Muscle of arm (tissue), 12 donors: ENCODE data around the gene BPIFB4. TPM values are rescaled to one million over a fixed set of nuclear protein-coding genes. Genes with fewer than 3 reads are reported as not detected.
"Not testable (repeated sequence)": the region's sequence is repeated elsewhere in the genome, so short reads cannot be mapped to it uniquely, and the experiment has no call there.

ENCODE experiments used
- DNase-seq: peaks from one replicate; pipeline ENCODE4 v3.0.0-alpha.2; 2013
- polyA plus RNA-seq, 12 donors: library from polyadenylated mRNA; unstranded; fragments of 120-200 nt; gene quantifications; one replicate each; pipeline ENCODE4 v1.2.1, GENCODE V29; 2013; ENCODE audit not compliant: insufficient read length in 12 of 12

The BPIFB4 gene
- polyA plus RNA-seq, 12 donors, result 0.11 to 0.29 (median 0.14) TPM; not detected in 7

GRCh38 chr20:33119725-33120720 lies 40.6 kb downstream of the BPIFB4 start:
- no peak for DNase-seq

GRCh38 chr20:33120934-33121333 lies 41.5 kb downstream of the BPIFB4 start:
- DNase-seq, result no peak

GRCh38 chr20:33122297-33122696 lies 42.9 kb downstream of the BPIFB4 start:
- not testable (repeated sequence) for DNase-seq

GRCh38 chr20:33124261-33124660 lies 44.8 kb downstream of the BPIFB4 start:
- DNase-seq, result no peak

GRCh38 chr20:33124994-33125393 lies 45.6 kb downstream of the BPIFB4 start:
- DNase-seq, result no peak

GRCh38 chr20:33125983-33126382 lies 46.5 kb downstream of the BPIFB4 start:
- DNase-seq, result no peak

GRCh38 chr20:33127422-33128097 lies 48.1 kb downstream of the BPIFB4 start:
- no peak for DNase-seq

GRCh38 chr20:33130568-33131061 lies 51.2 kb downstream of the BPIFB4 start:
- DNase-seq, result no peak

- no peak for DNase-seq
Measured at GRCh38 chr20:33131949-33132473, 52.6 kb downstream of the BPIFB4 start.

- no peak for DNase-seq
Measured at GRCh38 chr20:33132513-33133372, 53.3 kb downstream of the BPIFB4 start.

- DNase-seq, result no peak
Measured at GRCh38 chr20:33133373-33133941, 54.0 kb downstream of the BPIFB4 start.

- DNase-seq, result no peak
Measured at GRCh38 chr20:33137195-33137594, 57.8 kb downstream of the BPIFB4 start.

GRCh38 chr20:33139467-33139866 lies 60.0 kb downstream of the BPIFB4 start:
- no peak for DNase-seq

- no peak for DNase-seq
Measured at GRCh38 chr20:33145521-33145920, 66.1 kb downstream of the BPIFB4 start.

GRCh38 chr20:33147299-33147698 lies 67.9 kb downstream of the BPIFB4 start:
- no peak for DNase-seq

GRCh38 chr20:33148040-33148439 lies 68.6 kb downstream of the BPIFB4 start:
- DNase-seq, result no peak

- no peak for DNase-seq
Measured at GRCh38 chr20:33154252-33154651, 74.8 kb downstream of the BPIFB4 start.

GRCh38 chr20:33158637-33159385 lies 79.4 kb downstream of the BPIFB4 start:
- no peak for DNase-seq

- no peak for DNase-seq
Measured at GRCh38 chr20:33159713-33160112, 80.3 kb downstream of the BPIFB4 start.

- no peak for DNase-seq
Measured at GRCh38 chr20:33160681-33161080, 81.2 kb downstream of the BPIFB4 start.
